Ishikawa (cell line): ENCODE results near the gene STAP2.

ENCODE experiments used
- CEBPB ChIP-seq: IDR thresholded peaks from 2 replicates; pipeline ENCODE4 v1.6.1; 2012
- CREB1 ChIP-seq: IDR thresholded peaks from 2 replicates; pipeline ENCODE4 v1.6.1; 2012; ENCODE audit warnings: low read depth
- EGR1 ChIP-seq: IDR thresholded peaks from 2 replicates; pipeline ENCODE4 v1.6.1; 2012
- EP300 ChIP-seq: IDR thresholded peaks from 2 replicates; pipeline ENCODE4 v1.6.1; 2012; ENCODE audit warnings: borderline replicate concordance
- FOXM1 ChIP-seq: IDR thresholded peaks from 2 replicates; pipeline ENCODE4 v1.6.1; 2012; ENCODE audit warnings: low read depth, borderline replicate concordance
- NFIC ChIP-seq: IDR thresholded peaks from 2 replicates; pipeline ENCODE4 v1.6.1; 2012
- RAD21 ChIP-seq: IDR thresholded peaks from 2 replicates; pipeline ENCODE4 v1.6.1; 2012; ENCODE audit warnings: low read depth
- TAF1 ChIP-seq: IDR thresholded peaks from 2 replicates; pipeline ENCODE4 v1.6.1; 2012; ENCODE audit warnings: low read depth, mild to moderate bottlenecking
- TCF12 ChIP-seq: IDR thresholded peaks from 2 replicates; pipeline ENCODE4 v1.6.1; 2012; ENCODE audit warnings: low read depth
- YY1 ChIP-seq: IDR thresholded peaks from 2 replicates; pipeline ENCODE4 v1.6.1; 2012; ENCODE audit warnings: low read depth
- TF ChIP-seq, protein P1 (sequence below): IDR thresholded peaks from 2 replicates; pipeline ENCODE4 v1.6.1; 2012; ENCODE audit warnings: low read depth, mild to moderate bottlenecking
- TF ChIP-seq, protein P2 (sequence below): IDR thresholded peaks from 2 replicates; pipeline ENCODE4 v1.6.1; 2012

DNA sequence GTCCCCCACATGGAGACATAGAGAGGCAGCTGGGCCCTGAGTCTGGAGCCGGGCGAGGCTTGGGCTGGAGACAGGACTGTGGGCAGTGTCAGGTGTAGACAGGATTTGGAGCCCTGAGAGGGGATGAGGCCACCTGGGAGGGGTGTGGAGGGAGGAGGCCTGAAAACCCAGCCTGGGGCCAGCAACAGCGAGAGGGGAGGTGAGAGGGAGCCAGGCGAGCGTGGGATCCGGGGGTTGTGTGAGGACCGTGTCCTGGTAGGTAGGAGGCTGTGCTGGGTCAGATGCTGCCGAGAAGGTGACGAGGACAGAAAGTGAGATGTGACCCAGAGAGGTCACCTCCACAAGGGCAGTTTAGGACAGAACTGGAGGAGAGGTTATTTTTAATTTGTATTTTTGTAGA is 12.1 kb upstream of the STAP2 start:
- TF ChIP-seq TAF1 (no peak), CREB1 (no peak), RAD21 (no peak), EGR1 (no peak), EP300 (no peak), YY1 (no peak), FOXM1 (no peak), TCF12 (no peak), CEBPB (no peak), NFIC (no peak)
- TF ChIP-seq, protein P1, sequence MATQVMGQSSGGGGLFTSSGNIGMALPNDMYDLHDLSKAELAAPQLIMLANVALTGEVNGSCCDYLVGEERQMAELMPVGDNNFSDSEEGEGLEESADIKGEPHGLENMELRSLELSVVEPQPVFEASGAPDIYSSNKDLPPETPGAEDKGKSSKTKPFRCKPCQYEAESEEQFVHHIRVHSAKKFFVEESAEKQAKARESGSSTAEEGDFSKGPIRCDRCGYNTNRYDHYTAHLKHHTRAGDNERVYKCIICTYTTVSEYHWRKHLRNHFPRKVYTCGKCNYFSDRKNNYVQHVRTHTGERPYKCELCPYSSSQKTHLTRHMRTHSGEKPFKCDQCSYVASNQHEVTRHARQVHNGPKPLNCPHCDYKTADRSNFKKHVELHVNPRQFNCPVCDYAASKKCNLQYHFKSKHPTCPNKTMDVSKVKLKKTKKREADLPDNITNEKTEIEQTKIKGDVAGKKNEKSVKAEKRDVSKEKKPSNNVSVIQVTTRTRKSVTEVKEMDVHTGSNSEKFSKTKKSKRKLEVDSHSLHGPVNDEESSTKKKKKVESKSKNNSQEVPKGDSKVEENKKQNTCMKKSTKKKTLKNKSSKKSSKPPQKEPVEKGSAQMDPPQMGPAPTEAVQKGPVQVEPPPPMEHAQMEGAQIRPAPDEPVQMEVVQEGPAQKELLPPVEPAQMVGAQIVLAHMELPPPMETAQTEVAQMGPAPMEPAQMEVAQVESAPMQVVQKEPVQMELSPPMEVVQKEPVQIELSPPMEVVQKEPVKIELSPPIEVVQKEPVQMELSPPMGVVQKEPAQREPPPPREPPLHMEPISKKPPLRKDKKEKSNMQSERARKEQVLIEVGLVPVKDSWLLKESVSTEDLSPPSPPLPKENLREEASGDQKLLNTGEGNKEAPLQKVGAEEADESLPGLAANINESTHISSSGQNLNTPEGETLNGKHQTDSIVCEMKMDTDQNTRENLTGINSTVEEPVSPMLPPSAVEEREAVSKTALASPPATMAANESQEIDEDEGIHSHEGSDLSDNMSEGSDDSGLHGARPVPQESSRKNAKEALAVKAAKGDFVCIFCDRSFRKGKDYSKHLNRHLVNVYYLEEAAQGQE, result no peak
- TF ChIP-seq, protein P2, sequence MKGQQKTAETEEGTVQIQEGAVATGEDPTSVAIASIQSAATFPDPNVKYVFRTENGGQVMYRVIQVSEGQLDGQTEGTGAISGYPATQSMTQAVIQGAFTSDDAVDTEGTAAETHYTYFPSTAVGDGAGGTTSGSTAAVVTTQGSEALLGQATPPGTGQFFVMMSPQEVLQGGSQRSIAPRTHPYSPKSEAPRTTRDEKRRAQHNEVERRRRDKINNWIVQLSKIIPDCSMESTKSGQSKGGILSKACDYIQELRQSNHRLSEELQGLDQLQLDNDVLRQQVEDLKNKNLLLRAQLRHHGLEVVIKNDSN, result no peak
